ENCODE measurements around the gene KDM4B. TPM values are rescaled to one million over a fixed set of nuclear protein-coding genes. Genes with fewer than 3 reads are reported as not detected.
A peak's percentile ranks its signal among the peaks of the same experiment; 100 is the strongest.

The KDM4B gene
- total and polyA plus RNA-seq, 2 donors (not counting 1 experiment from before 2014, with no cell fraction given), result 75.5 to 205 TPM

- WGBS (ENCODE audit: insufficient coverage), result 96% methylated on average over 19 of the region's 23 CpGs
- Mint-ChIP-seq H3K27ac (peak overlapping the region; percentile 20), H3K9me3 (ENCODE audit: insufficient read depth) (no peaks in the 10 kb centered on the region), H3K4me1 (peaks cover 30% of the 10 kb centered on the region), H3K27me3 (no peaks in the 10 kb centered on the region), H3K4me3 (no peak overlapping the region)
- Histone ChIP-seq H3K79me2 (ENCODE audit: control insufficient read depth, insufficient read depth, low read length) (peaks cover 53% of the 10 kb centered on the region), H3K4me1 (ENCODE audit: control insufficient read depth in 2 of 2, insufficient read depth in 2 of 2, low read length in 2 of 2) (peaks cover 37 to 45% of the 10 kb centered on the region in 2 donors), H2AFZ (ENCODE audit: insufficient read depth, low read depth, low read length, poor library complexity, severe bottlenecking) (no peak overlapping the region), H3K9ac (ENCODE audit: low read length) (no peak overlapping the region), H3K27me3 (replicated peaks in 1 of 4; ENCODE audit: control extremely low read depth in 1 of 4, control insufficient read depth in 3 of 4, insufficient read depth in 4 of 4, low read length in 3 of 4) (no peaks in the 10 kb centered on the region), H3K9me3 (ENCODE audit: control extremely low read depth in 1 of 3, control insufficient read depth in 2 of 3, insufficient read depth in 1 of 3, low read length in 2 of 3) (no peaks in the 10 kb centered on the region), H3K4me2 (replicated peaks; ENCODE audit: low read depth, low read length, poor library complexity, severe bottlenecking) (no peak overlapping the region), H3K4me3 (ENCODE audit: control extremely low read depth in 1 of 5, extremely low read depth in 1 of 5, insufficient read depth in 1 of 5, low read depth in 2 of 5, low read length in 4 of 5) (no peak overlapping the region), H4K20me1 (ENCODE audit: control insufficient read depth, insufficient read depth, low read length, poor library complexity, severe bottlenecking) (peaks cover 95% of the 10 kb centered on the region), H3K36me3 (replicated peaks in 1 of 2; ENCODE audit: control extremely low read depth in 1 of 2, control insufficient read depth in 1 of 2, extremely low read depth in 1 of 2, insufficient read depth in 2 of 2, low read length in 1 of 2) (peaks cover 0 to 94% of the 10 kb centered on the region in 2 experiments), H3K27ac (ENCODE audit: low read length in 2 of 2) (no peak overlapping the region)
- TF ChIP-seq EZH2 (IDR thresholded peaks at IDR 0.05; ENCODE audit: borderline replicate concordance, insufficient read depth, low read depth, low read length, poor library complexity, severe bottlenecking) (no peak), CTCF (IDR thresholded peaks at IDR 0.05) (no peak)
- CTCF ChIA-PET, result interaction anchor here (0.7 to 1.5 kb wide), 2 partner anchors 10 to 90 kb away, joined by 3 read pairs; no protein-coding TSS in a partner anchor
- intact Hi-C loops (cut with micrococcal nuclease), result no loop called here
- POLR2A ChIA-PET, result interaction anchor here (0.7 kb wide), 1 partner anchor 10 kb away, joined by 3 read pairs; no protein-coding TSS in a partner anchor
- DNase-seq, result peak; percentile 36
- no peak for ATAC-seq (ENCODE audit: low read depth)
Observed at GRCh38 chr19:5144545-5145179, 175.7 kb downstream of the KDM4B start.

Data from B cell (primary cell).